CD4-positive, alpha-beta T cell (primary cell): ENCODE measurements around the gene SLC2A5. TPM values are rescaled to one million over a fixed set of nuclear protein-coding genes. Genes with fewer than 3 reads are reported as not detected.
A peak's percentile ranks its signal among the peaks of the same experiment; 100 is the strongest.

Experiments used
- ATAC-seq: fragments of 200-7000 bp; cut with Tn5 transposase; one replicate; pipeline ENCODE4 v1.10.0; 2022; ENCODE audit warnings: mild to moderate bottlenecking; ENCODE audit not compliant: poor library complexity
- CTCF ChIA-PET: fragments of 350-600 bp; sonication (Branson Sonifier 250); formaldehyde crosslinking; loops from one replicate; lab custom pipeline; 2021; ENCODE audit warnings: antibody characterized with exemption, inconsistent platforms; lab: Charles Lee
- POLR2A ChIA-PET: fragments of 350-600 bp; sonication (Branson Sonifier 250); formaldehyde crosslinking; loops from one replicate; lab custom pipeline; 2021; ENCODE audit warnings: antibody characterized with exemption, inconsistent platforms; lab: Charles Lee
- DNase-seq, 14 experiments: peaks; one replicate each; pipeline ENCODE4 v3.0.0-alpha.2; 2013 to 2020; ENCODE audit warnings: mixed read lengths in 2 of 14
- H3K27ac ChIP-seq, 2 donors: one replicate each; pipeline versions ENCODE4 v1.5.1 to v1.7.0; 2013; ENCODE audit warnings: low read length in 2 of 2, low read depth in 1 of 2, mild to moderate bottlenecking in 1 of 2
- H3K27me3 ChIP-seq, 2 experiments: 1 replicate in 1 of 2; 2 replicates in 1 of 2; pipeline versions ENCODE4 v1.6.1 to v1.7.0; 2013; ENCODE audit warnings: low read length in 2 of 2, control low read depth in 1 of 2, mild to moderate bottlenecking in 1 of 2, moderate library complexity in 1 of 2; ENCODE audit not compliant: insufficient read depth in 2 of 2, control insufficient read depth in 1 of 2
- H3K36me3 ChIP-seq: one replicate; pipeline ENCODE4 v1.6.1; 2013; ENCODE audit warnings: low read length, control low read depth; ENCODE audit not compliant: insufficient read depth
- H3K4me1 ChIP-seq: one replicate; pipeline ENCODE4 v1.6.1; 2013; ENCODE audit warnings: low read length, control low read depth; ENCODE audit not compliant: insufficient read depth
- H3K4me3 ChIP-seq: one replicate; pipeline ENCODE4 v1.5.1; 2013; ENCODE audit warnings: mild to moderate bottlenecking, low read length, moderate library complexity
- H3K9me3 ChIP-seq, 2 experiments: 1 replicate in 1 of 2; 2 replicates in 1 of 2; pipeline versions ENCODE4 v1.6.1 to v1.7.0; 2013; ENCODE audit warnings: low read length in 2 of 2, mild to moderate bottlenecking in 2 of 2, control low read depth in 1 of 2, moderate library complexity in 1 of 2; ENCODE audit not compliant: control insufficient read depth in 1 of 2, insufficient read depth in 1 of 2
- H3K27ac Mint-ChIP-seq: one replicate; pipeline ENCODE4 v1.8.0; 2020; ENCODE audit warnings: mixed read lengths
- H3K27me3 Mint-ChIP-seq: one replicate; pipeline ENCODE4 v1.8.0; 2021; ENCODE audit warnings: mixed read lengths
- H3K36me3 Mint-ChIP-seq: one replicate; pipeline ENCODE4 v1.8.0; 2021; ENCODE audit warnings: low read depth, mixed read lengths
- H3K4me1 Mint-ChIP-seq: one replicate; pipeline ENCODE4 v1.8.0; 2021; ENCODE audit warnings: low read depth, mixed read lengths
- H3K4me3 Mint-ChIP-seq: one replicate; pipeline ENCODE4 v1.8.0; 2020; ENCODE audit warnings: mild to moderate bottlenecking, mixed read lengths
- H3K9me3 Mint-ChIP-seq: one replicate; pipeline ENCODE4 v1.8.0; 2020; ENCODE audit warnings: mixed read lengths
- CTCF ChIP-seq: fragments of 200-600 bp; IDR thresholded peaks from one replicate; pipeline ENCODE4 v1.8.0; 2022; ENCODE audit warnings: antibody characterized with exemption, mild to moderate bottlenecking
- intact Hi-C, 2 experiments: fragments of 100-400 bp; cut with DNase I in 1 of 2; cut with micrococcal nuclease in 1 of 2; formaldehyde crosslinking; loops; one replicate each; pipeline versions ENCODE4 v1.15.1 to v1.9.0; 2023 to 2025; cut with DNase I, micrococcal nuclease
- total RNA-seq, 174 experiments: library from RNA in 2 of 174; stranded (reverse) in 2 of 174; gene quantifications; one replicate each; pipeline ENCODE4 v1.2.3 and lab custom pipeline; 2021 to 2026

SLC2A5 gene
- total RNA-seq, 2 experiments from 2014 or later, result not detected

GRCh38 chr1:9009438-9010370 lies 59.7 kb downstream of the SLC2A5 start:
- Mint-ChIP-seq H3K4me1 (peaks cover 5% of the 10 kb centered on the region), H3K4me3 (no peak overlapping the region), H3K27ac (no peak overlapping the region), H3K36me3 (no peaks in the 10 kb centered on the region), H3K27me3 (peaks cover 7% of the 10 kb centered on the region), H3K9me3 (no peaks in the 10 kb centered on the region)
- peak in 6 of 14 experiments; percentile 7 to 39 (median 16) for DNase-seq
- Histone ChIP-seq H3K36me3 (no peaks in the 10 kb centered on the region), H3K27ac (no peak overlapping the region), H3K4me1 (peaks cover 5% of the 10 kb centered on the region), H3K27me3 (no peaks in the 10 kb centered on the region), H3K9me3 (no peaks in the 10 kb centered on the region), H3K4me3 (no peak overlapping the region)
- ATAC-seq, result no peak
- CTCF ChIA-PET, result no interaction called here
- TF ChIP-seq CTCF, result no peak
- POLR2A ChIA-PET, result no interaction called here
- intact Hi-C loops, result loop anchor here in 1 of 2 experiments (2.0 to 10.0 kb wide), 2 partner anchors 91 to 185 kb away; no protein-coding TSS in a partner anchor

GRCh38 chr1:9008236-9008635 lies 61.2 kb downstream of the SLC2A5 start:
- Histone ChIP-seq H3K4me3 (no peak overlapping the region), H3K9me3 (no peaks in the 10 kb centered on the region), H3K27me3 (no peaks in the 10 kb centered on the region), H3K36me3 (no peaks in the 10 kb centered on the region), H3K4me1 (peaks cover 6% of the 10 kb centered on the region), H3K27ac (no peak overlapping the region)
- H3K4me3 Mint-ChIP-seq, result no peak overlapping the region
- no peaks in the 10 kb centered on the region for H3K9me3 Mint-ChIP-seq
- TF ChIP-seq CTCF, result no peak
- intact Hi-C loops, result loop anchor here in 1 of 2 experiments (2.0 to 10.0 kb wide), 2 partner anchors 93 to 187 kb away; no protein-coding TSS in a partner anchor
- ChIA-PET POLR2A (no interaction called here), CTCF (interaction anchor here (1.0 kb wide), 1 partner anchor 90 kb away, joined by 5 read pairs; no protein-coding TSS in a partner anchor)
- ATAC-seq (no peak), DNase-seq (no peak)
- peaks cover 4% of the 10 kb centered on the region for H3K27me3 Mint-ChIP-seq
- H3K36me3 Mint-ChIP-seq, result no peaks in the 10 kb centered on the region
- no peak overlapping the region for H3K27ac Mint-ChIP-seq
- peaks cover 5% of the 10 kb centered on the region for H3K4me1 Mint-ChIP-seq

GRCh38 chr1:9006956-9007615 lies 62.3 kb downstream of the SLC2A5 start:
- ChIA-PET CTCF (interaction anchor here (1.0 to 3.2 kb wide), 2 partner anchors 89 to 92 kb away, joined by 5 to 20 read pairs; no protein-coding TSS in a partner anchor), POLR2A (no interaction called here)
- Mint-ChIP-seq H3K27me3 (peaks cover 4% of the 10 kb centered on the region), H3K36me3 (no peaks in the 10 kb centered on the region), H3K4me3 (no peak overlapping the region), H3K9me3 (no peaks in the 10 kb centered on the region), H3K27ac (no peak overlapping the region), H3K4me1 (peaks cover 5% of the 10 kb centered on the region)
- Histone ChIP-seq H3K9me3 (no peaks in the 10 kb centered on the region), H3K36me3 (no peaks in the 10 kb centered on the region), H3K27ac (no peak overlapping the region), H3K4me1 (peaks cover 6% of the 10 kb centered on the region), H3K27me3 (no peaks in the 10 kb centered on the region), H3K4me3 (no peak overlapping the region)
- intact Hi-C loops, result loop anchor here in 1 of 2 experiments (10.0 kb wide), 1 partner anchor 188 kb away; no protein-coding TSS in a partner anchor
- no peak for DNase-seq
- no peak for TF ChIP-seq CTCF
- ATAC-seq, result no peak
